ENCODE results near the gene RBBP8NL. TPM values are rescaled to one million over a fixed set of nuclear protein-coding genes. Genes with fewer than 3 reads are reported as not detected.

RBBP8NL gene
- total RNA-seq, 2 experiments from 2014 or later, result not detected

GRCh38 chr20:62416651-62417637 lies 10.4 kb downstream of the RBBP8NL start:
- Mint-ChIP-seq H3K4me1 (no peaks in the 10 kb centered on the region), H3K4me3 (no peak overlapping the region)

GRCh38 chr20:62415354-62416111 lies 11.8 kb downstream of the RBBP8NL start:
- H3K4me3 Mint-ChIP-seq, result no peak overlapping the region
- ATAC-seq (ENCODE audit: low read depth) (no peak), DNase-seq (no peak)
- H3K4me1 Mint-ChIP-seq, result no peaks in the 10 kb centered on the region
- no peaks in the 10 kb centered on the region for H3K36me3 Mint-ChIP-seq
- POLR2A ChIA-PET, result no interaction called here
- no peak overlapping the region for H3K27ac Mint-ChIP-seq
- no peaks in the 10 kb centered on the region for H3K27me3 Mint-ChIP-seq
- no peaks in the 10 kb centered on the region for H3K9me3 Mint-ChIP-seq

More at GRCh38 chr20:62416651-62417637, 10.4 kb downstream of the RBBP8NL start:
- Mint-ChIP-seq H3K27me3 (no peaks in the 10 kb centered on the region), H3K27ac (no peak overlapping the region), H3K36me3 (no peaks in the 10 kb centered on the region), H3K9me3 (no peaks in the 10 kb centered on the region)
- POLR2A ChIA-PET, result no interaction called here
- ATAC-seq (ENCODE audit: low read depth) (no peak), DNase-seq (no peak)

- ATAC-seq (ENCODE audit: low read depth) (no peak), DNase-seq (no peak)
- Mint-ChIP-seq H3K27me3 (peaks cover 3% of the 10 kb centered on the region), H3K4me1 (no peaks in the 10 kb centered on the region), H3K36me3 (no peaks in the 10 kb centered on the region), H3K27ac (no peak overlapping the region), H3K9me3 (no peaks in the 10 kb centered on the region), H3K4me3 (no peak overlapping the region)
- POLR2A ChIA-PET, result no interaction called here
These were observed 13.3 kb downstream of the RBBP8NL start for GRCh38 chr20:62413896-62414481.

- ATAC-seq (ENCODE audit: low read depth), result no peak
- POLR2A ChIA-PET, result no interaction called here
- H3K4me1 Mint-ChIP-seq, result no peaks in the 10 kb centered on the region
- peaks cover 3% of the 10 kb centered on the region for H3K27me3 Mint-ChIP-seq
- no peaks in the 10 kb centered on the region for H3K36me3 Mint-ChIP-seq
- no peaks in the 10 kb centered on the region for H3K9me3 Mint-ChIP-seq
- no peak overlapping the region for H3K4me3 Mint-ChIP-seq
- no peak overlapping the region for H3K27ac Mint-ChIP-seq
- no peak for DNase-seq
These were observed 14.2 kb downstream of the RBBP8NL start for GRCh38 chr20:62413025-62413570.

- Mint-ChIP-seq H3K4me3 (no peak overlapping the region), H3K4me1 (no peaks in the 10 kb centered on the region), H3K27me3 (peaks cover 3% of the 10 kb centered on the region), H3K9me3 (no peaks in the 10 kb centered on the region), H3K36me3 (no peaks in the 10 kb centered on the region), H3K27ac (no peak overlapping the region)
- no peak for ATAC-seq (ENCODE audit: low read depth)
- POLR2A ChIA-PET, result no interaction called here
- DNase-seq, result no peak
These were observed 14.9 kb downstream of the RBBP8NL start for GRCh38 chr20:62412194-62413024.

GRCh38 chr20:62411479-62412193 lies 15.7 kb downstream of the RBBP8NL start:
- H3K4me1 Mint-ChIP-seq, result no peaks in the 10 kb centered on the region
- POLR2A ChIA-PET, result no interaction called here
- DNase-seq (no peak), ATAC-seq (ENCODE audit: low read depth) (no peak)
- H3K27me3 Mint-ChIP-seq, result peaks cover 3% of the 10 kb centered on the region
- no peaks in the 10 kb centered on the region for H3K9me3 Mint-ChIP-seq
- H3K27ac Mint-ChIP-seq, result no peak overlapping the region
- no peak overlapping the region for H3K4me3 Mint-ChIP-seq
- no peaks in the 10 kb centered on the region for H3K36me3 Mint-ChIP-seq

GRCh38 chr20:62410746-62411478 lies 16.4 kb downstream of the RBBP8NL start:
- no peak for ATAC-seq (ENCODE audit: low read depth)
- no peak overlapping the region for H3K4me3 Mint-ChIP-seq
- H3K36me3 Mint-ChIP-seq, result no peaks in the 10 kb centered on the region
- H3K27me3 Mint-ChIP-seq, result peaks cover 3% of the 10 kb centered on the region
- no peak overlapping the region for H3K27ac Mint-ChIP-seq
- H3K9me3 Mint-ChIP-seq, result no peaks in the 10 kb centered on the region
- peaks cover 3% of the 10 kb centered on the region for H3K4me1 Mint-ChIP-seq
- no peak for DNase-seq
- POLR2A ChIA-PET, result interaction anchor here (1.7 kb wide), 1 partner anchor 24 kb away, joined by 13 read pairs; the partner anchor contains the start of gene RPS21

GRCh38 chr20:62409931-62410745 lies 17.2 kb downstream of the RBBP8NL start:
- Mint-ChIP-seq H3K4me1 (peaks cover 9% of the 10 kb centered on the region), H3K4me3 (peak overlapping the region; percentile 35), H3K27me3 (peaks cover 3% of the 10 kb centered on the region), H3K36me3 (no peaks in the 10 kb centered on the region), H3K9me3 (no peaks in the 10 kb centered on the region), H3K27ac (no peak overlapping the region)
- POLR2A ChIA-PET, result interaction anchor here (0.7 to 1.7 kb wide), 3 partner anchors 23 to 386 kb away, joined by 3 to 13 read pairs (median 4); partner anchors contain the start of genes ADRM1, MRGBP and RPS21
- no peak for ATAC-seq (ENCODE audit: low read depth)
- DNase-seq, result peak; percentile 63

GRCh38 chr20:62409086-62409853 lies 18.1 kb downstream of the RBBP8NL start:
- Mint-ChIP-seq H3K4me3 (no peak overlapping the region), H3K36me3 (no peaks in the 10 kb centered on the region), H3K4me1 (peaks cover 11% of the 10 kb centered on the region), H3K27ac (no peak overlapping the region), H3K9me3 (no peaks in the 10 kb centered on the region), H3K27me3 (peaks cover 3% of the 10 kb centered on the region)
- POLR2A ChIA-PET, result interaction anchor here (0.7 to 1.7 kb wide), 3 partner anchors 23 to 387 kb away, joined by 3 to 13 read pairs (median 4); partner anchors contain the start of genes ADRM1, MRGBP and RPS21
- DNase-seq (no peak), ATAC-seq (ENCODE audit: low read depth) (no peak)

GRCh38 chr20:62408640-62409039 lies 18.7 kb downstream of the RBBP8NL start:
- ATAC-seq (ENCODE audit: low read depth), result no peak
- POLR2A ChIA-PET, result no interaction called here
- H3K9me3 Mint-ChIP-seq, result no peaks in the 10 kb centered on the region
- no peak for DNase-seq
- H3K4me1 Mint-ChIP-seq, result peaks cover 11% of the 10 kb centered on the region
- no peak overlapping the region for H3K4me3 Mint-ChIP-seq
- no peak overlapping the region for H3K27ac Mint-ChIP-seq
- no peaks in the 10 kb centered on the region for H3K36me3 Mint-ChIP-seq
- H3K27me3 Mint-ChIP-seq, result peaks cover 3% of the 10 kb centered on the region
